Activated CD8-positive, alpha-beta memory T cell treated with anti-CD3 and anti-CD28 coated beads, Interleukin-2, amount 50 U/mL, for 48 hours (primary cell): ENCODE measurements around the gene TTC7B.

Experiments
- DNase-seq: peaks from one replicate; pipeline ENCODE4 v3.0.0-alpha.2; 2020

Gene TTC7B

DNA sequence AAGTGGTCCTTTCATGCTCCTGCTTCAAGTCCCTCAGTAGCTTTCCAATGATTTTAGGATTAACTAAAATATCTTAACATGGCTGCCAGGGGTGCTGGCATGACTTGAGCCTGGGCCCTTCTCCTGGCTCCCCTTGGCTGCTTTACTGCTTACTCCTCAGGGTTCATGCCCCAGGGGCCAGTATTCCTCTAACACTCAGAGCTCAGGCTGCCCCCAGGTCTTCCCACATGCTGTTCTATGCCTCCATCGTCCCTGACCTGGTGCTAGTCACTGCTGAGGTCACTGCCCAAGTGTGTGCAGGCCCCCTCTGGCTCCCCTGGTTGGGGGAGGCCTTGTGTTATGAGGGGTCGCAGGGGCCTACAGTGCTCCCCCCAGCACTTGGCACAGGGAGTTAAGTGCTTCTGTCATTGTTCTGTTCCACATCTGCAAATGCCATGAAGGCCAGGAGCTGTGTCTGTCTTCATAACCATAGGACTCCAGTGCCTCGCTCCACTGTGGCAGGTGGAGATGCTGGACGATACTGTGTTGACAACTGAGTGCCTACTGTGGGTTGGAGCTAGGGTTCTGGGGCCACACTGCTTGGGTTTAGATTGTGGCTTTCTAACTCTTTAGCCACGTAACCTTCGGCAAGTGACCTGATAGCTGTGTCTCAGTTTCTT lies 228.8 kb downstream of the TTC7B start:
- DNase-seq: no peak

DNA sequence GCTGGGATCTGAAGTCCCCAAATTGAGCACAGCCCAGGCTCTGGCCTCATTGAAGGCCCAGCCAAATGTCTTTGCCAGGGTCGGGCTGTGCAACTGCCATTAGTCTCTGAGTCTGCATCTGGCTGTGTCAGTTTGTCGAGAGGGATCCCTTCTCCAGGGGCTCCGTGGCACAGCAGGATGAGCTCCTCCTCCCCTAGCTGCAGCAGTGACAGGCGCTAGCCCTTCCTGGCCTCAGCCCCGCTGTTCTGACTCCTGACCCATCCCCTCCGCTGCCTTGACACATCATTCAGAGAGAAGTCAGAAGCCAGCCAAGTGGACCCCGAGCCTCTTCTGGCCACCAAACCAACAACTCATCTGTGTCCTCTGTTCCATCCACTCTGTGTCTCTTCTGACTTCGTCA lies 231.1 kb downstream of the TTC7B start:
- DNase-seq: no peak

DNA sequence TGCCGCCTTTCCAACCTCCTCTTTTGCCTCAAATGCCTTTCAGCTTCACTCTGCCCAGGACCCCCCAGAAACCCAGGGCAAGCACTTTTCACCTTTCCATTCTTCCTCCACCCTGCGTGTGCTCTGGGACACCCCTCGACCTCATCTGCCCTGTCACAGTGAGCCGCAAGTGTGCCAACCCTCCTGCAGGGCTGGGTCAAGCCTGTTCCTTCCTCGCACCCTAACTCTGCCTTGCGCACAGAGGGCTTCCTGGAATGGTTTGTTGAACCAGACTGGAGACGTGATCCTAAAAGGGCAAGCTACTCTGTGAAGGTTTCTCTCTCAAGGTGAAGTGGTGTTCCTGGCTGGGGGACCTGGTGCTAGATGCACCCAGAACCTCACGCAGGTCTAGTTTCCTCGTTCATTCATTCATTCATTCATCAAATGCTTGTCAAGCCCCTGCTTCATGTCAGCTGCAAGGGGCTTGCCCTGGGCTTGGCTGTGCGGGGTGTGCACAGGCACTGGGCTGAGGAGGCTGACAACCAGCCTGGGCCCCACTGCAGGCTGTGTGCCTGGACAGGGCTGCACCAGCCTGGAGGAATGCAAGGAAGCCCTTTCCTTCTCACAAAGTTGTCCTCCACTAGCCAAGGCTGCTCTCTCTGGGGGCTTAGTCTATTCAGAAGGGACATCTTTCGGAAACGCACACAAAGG lies 232.2 kb downstream of the TTC7B start:
- DNase-seq: no peak

DNA sequence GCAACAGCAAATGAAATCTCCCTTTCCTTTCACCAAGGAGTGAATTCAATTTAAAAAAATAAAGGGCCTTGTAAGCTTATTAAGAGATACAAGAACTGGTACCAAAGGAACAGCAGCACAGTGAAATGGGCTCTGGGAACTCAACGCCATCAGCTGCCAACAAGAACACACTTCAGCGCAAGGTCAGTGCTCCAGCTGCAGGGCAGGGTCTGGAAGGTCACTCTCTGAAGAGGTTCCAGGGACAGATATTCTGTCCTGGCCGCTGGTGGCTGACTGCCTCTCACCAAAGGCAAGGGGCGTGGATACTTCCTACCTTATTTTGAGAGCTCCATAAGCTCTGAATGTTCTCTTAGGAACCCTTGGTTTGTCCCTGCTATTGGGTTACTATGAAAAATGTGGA lies 232.8 kb downstream of the TTC7B start:
- no peak for DNase-seq

DNA sequence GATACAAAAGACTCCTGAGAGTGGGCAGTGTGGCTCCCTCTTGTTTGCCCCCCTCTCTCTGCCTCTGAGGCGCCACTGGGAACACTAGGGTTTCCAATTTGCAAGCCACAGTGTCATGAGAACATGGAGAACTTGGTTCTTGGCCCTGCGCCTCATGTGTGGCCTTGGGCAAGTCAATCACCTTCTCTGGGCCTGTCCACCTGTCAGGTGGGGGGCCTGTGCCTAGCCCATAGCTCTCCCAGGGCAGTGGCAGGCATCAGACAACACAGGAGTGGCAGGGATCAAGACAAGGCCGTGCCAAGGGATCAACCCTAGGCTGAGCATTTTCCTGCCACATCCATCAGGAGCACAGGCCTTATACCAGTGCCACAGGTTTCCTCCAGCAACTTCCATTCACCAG lies 234.1 kb downstream of the TTC7B start:
- no peak for DNase-seq

DNA sequence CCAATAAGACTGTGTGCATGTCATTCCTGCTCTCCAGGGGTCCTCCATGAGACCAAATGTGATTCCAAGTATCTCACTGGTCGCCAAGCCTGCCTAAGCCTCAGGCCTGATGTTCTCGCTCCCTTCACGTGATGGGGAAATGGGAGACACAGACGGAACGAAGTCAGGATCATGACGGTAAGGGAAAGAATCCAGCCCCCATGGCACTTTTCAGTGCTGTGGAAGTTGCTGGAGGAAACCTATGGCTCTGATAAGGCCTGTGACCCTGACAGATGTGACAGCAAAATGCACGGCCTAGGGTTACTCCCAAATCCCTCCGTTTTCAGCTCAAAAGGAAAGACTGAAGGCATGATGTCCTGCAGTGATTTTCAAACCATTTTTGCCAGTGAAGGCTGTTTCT lies 234.5 kb downstream of the TTC7B start:
- no peak for DNase-seq

DNA sequence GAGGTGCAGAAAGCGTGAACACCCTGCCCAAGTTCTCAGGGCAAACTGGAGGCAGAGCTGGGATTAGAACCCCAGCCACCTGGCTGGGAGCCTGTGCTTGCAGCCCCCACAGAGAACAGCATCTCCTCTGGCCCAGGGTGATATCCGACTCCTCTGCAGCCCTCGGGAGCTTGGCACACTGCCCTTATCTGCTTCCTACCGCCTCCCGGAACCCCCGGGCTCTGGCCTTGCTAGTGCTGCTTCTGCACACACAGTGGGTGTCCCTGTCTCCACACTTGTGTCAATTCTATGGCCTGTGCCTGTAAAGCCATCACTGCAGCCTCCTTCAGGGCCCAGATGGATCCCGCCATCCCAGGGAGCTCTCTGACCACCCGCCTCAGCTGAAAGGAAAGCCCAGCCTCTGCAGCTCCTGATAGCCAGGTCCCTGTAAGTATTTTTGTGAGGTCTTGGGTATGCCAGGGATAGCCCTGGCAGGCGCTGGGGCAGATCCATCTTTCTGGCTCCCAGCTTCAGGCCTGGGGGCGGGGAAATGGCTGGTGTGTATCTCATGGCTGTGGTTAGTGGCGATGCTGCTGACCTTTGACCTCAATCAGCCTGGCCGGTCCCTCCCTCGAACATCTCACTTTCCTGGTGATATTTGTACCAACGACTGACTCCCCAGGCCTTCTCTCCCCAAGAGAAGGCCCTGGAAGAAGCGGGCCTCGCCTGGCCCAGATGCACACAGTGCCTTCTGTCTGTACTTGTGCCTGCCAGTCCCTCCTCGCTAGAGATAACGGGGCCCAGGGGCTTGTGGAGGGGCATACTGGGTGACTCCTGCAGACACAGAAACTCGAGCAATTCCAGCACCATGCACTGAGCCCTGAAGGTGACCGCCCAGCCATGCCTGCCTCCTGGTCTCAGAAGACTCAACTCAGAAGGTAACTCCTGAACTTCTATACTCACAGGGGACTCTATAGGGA lies 235.6 kb downstream of the TTC7B start:
- DNase-seq: no peak

DNA sequence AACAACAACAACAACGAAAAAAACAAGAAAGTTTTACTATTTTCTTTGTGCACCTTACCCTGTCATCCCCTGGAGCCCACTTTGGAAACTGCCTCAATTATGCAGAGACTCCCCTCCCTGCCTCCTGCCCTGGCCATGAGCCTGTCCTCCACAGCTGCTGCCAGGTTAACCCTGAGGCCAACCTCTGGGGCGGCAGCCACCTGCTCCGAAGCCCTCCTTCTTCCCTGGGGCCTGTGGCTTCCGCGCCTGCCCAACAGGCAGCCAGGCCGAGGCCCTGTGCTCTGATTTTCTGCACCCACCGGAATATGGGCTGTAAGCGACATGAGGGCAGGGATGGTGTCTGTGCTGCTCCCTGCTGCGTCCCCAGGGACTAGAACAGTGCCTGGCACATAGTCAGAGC lies 236.4 kb downstream of the TTC7B start:
- no peak for DNase-seq

DNA sequence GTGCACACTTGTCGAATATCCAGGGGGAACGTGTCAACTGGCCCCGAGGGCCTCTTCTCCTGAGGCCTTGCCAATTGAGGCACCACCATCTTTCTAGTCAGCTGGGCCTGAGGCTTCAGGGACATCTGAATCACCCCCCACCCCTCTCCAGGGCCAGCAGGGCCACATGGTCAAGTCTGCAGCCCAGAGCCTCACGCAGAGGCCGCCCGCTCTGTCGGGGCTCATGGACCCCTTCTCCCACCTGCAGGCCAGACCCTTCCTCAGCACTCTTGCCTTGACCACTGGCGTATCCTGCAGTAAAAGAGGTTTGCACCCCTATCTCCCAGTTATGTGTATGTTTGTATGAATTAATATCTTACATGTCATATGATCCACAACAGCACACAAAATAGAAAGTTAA lies 237.1 kb downstream of the TTC7B start:
- DNase-seq: no peak

DNA sequence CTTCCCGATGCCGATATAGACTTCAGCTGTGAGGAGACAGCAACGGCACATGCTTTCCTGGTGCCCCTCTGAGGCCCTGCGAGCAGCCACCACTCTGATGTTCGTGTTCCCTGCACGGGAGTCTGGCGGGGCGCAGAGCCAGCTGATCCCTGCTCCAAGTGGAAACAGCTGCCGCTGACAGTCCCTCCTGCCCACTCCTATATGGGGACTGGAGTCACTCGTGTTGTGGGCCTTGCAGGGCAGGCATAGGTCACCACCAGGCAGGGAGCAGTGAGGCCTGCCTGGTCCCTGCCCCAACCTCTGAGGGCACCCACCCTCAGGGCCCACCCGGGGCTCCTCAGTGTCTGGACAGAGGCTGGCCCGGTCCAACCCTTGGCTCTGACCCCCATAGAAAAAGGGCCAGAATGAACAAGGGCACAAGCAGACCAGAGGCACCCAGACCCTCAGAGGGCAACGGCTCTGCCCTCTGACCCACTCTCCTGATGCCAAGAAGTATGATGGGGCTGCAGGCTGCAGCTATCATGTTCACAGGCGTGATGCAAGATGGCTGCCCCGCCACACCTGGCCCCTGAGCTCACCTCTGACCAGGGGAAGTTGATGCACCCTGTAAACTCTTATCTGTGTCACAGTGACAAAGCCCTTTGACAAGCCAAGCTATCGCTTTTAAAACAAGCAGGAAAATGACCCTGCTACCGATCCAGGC lies 237.8 kb downstream of the TTC7B start:
- DNase-seq: no peak

DNA sequence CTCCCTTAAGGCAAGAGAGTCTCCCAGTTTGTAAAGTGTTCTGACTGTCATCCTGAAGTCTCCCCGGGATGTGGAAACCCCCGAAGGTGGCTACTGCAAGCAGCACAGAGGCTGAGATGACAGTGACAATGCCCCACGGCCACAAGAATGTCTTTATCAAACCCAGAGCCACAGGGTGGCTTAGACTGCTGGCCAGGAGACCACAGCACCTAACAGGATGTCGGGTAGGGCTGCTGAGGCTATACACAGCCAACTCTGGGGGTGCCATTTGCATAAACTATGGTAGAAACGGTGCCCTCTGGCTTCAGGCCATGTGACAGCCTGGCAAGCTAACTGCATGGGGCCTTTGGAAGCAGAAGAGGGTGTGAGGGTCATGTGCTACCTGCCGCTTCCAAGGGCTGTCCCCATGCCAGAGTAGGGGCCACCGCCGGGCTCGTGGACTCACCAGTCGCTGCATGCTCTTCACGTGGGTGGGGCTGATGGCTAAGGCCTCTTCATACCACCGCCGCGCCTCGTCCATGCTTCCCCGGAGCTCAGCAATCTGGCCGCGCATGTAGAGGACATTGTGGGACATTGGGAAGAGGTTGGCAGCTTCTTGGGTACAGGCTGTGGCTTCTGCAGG lies 238.5 kb downstream of the TTC7B start:
- DNase-seq: no peak

DNA sequence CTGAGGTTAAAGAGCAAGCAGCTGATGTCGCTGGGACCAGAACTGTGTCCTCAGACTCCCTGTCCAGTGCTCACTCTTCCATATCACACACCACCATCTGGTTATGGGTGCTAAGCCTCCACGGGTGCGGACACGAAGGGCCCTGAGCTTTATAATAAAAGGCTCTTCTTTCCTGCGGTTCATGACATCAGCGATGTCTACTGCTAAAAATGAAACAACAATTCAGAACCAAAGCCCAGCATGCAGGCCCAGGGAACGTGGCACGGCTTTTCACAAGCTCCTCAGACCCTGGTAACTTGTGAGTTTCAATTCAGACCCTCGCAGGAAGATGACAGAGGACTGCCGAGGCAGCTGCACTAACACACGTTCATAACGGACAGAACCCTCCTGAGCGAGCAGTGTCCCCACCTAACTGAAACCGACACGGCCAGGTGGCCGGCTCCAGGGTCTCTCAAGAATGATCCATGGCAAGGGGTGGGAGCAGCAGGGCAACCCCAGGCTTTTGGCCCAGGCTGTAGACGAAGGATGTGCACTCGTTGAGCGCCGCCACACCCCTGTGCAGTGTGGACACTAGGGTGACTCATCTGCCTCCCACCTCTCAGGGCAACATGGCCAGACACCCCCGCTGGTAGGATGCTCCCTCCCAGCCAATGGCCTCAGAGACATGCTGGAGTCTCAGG lies 239.1 kb downstream of the TTC7B start:
- no peak for DNase-seq

DNA sequence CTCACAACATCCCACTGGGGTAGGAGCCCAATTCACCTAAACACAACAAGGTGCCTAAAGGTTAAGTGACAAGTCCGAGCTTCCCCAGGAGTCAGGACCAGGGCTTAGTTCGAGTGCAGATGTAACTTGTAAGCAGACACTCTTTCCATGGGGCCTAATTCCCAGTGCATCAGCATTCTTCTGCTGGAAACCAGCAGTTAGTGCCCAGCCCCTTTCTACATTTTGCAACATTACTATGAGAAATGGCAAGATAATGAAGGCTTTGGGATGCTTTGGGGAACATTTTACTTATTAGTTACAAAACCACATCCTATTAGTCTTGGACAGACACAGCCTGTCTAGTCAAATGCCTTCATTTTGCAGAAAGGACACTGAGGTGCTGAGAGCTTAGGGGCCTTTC lies 239.6 kb downstream of the TTC7B start:
- no peak for DNase-seq

DNA sequence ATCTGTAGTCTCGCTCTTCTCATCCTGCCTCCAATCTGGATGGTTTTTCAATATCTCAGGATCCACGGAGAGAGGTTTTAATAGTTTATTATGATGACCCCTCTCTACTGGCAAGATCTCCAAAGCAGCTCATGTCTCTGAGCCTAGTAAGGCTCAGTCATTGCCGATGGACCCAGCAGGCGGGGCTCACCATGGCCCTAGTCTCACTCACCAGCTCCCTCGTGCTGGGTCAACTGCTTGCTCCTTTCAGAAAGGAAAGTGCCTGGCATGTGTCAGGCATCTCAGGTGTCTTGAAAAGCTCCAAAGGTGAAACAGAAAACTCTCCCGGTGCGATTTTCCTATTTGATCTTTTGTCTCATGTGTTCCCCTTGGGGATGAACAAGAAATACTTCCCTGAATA lies 240.4 kb downstream of the TTC7B start:
- DNase-seq: no peak

DNA sequence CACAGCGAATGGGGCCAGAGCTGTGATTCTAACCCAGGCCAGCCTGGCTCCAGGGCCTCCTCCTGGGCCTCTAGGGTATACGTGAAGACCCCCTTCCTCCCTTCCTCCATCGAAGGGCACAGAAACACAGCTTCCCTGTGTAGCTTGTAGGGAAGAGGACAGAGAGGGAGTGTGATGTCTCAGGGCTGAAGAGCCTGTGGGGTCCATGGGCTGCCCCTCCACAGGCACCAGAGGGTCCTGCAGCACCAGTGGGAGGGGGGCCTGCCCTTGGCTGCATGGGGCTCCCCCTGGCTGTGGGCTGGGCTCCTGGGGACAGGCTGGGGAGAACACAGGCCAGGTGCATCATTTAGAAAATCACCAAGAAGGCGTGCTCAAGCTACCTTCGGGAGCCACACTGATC lies 240.9 kb downstream of the TTC7B start:
- no peak for DNase-seq

DNA sequence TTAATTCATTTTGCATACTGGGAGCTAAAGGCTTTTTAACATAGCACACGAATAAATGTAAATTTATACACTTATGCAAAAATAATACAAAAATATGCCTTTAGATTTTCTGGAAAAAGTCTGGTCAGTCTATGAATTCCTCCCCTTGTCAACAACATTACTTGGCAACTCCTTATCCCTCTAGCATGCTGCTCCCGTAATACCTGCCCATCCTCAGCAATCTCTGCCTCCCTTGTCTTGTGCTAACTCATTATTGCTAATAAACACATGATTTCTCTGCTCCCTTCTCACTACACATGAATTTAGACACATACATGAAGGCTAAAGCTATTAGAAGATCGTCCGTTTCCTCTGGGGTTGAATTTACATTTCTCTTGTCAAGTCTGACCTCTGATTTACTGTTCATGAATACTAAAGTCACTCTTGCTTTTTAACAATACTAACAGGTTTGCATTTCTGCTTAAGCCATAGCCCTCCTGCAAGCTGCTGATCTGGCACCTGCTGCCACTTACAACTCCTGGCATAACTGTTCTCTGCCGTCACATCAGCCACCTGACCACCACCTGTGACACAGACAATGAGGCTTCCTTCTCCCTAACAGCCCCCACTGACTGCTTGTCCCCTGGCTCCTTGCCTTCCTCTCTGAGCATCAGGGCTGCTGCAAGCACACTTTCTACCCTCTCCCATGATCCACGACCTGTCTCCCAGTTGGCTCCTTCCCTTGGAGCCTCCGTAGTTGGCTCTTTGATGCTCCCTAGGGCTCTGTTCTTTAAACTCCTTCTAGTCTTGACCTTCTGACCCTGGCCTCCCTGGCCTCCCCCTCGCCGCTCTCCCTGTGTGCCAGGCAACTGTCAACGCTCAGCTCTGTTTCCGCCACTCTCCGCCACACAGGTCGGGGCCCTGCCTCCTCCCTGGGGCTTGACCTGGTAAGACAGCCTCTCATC lies 241.8 kb downstream of the TTC7B start:
- no peak for DNase-seq

DNA sequence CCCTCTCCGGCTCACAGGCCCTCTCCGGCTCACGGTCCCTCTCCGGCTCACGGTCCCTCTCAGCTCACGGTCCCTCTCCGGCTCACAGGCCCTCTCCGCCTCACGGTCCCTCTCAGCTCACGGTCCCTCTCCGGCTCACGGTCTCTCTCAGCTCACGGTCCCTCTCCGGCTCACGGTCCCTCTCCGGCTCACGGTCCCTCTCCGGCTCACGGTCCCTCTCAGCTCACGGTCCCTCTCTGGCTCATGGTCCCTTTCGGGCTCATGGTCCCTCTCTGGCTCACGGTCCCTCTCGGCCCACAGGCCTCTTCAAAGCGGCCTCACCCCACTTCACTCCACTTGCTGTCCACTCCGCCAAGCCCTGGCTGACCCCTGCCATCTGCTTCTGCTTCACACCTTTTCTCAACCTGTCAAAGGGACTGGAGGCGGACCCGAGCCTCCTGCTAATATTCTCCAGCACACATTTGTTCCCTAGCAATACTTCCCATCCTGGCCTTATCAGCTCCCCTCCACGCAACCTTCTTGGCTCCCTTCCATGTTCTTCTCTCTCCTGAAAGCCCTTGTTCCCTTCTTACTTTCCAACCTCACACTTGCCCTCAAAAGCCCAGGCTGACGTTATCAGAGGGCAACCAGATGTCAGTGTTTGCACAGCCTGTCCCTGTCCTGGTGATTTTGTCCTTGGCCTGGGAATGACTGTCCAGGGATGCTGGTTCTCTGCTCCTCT lies 242.7 kb downstream of the TTC7B start:
- DNase-seq: no peak

DNA sequence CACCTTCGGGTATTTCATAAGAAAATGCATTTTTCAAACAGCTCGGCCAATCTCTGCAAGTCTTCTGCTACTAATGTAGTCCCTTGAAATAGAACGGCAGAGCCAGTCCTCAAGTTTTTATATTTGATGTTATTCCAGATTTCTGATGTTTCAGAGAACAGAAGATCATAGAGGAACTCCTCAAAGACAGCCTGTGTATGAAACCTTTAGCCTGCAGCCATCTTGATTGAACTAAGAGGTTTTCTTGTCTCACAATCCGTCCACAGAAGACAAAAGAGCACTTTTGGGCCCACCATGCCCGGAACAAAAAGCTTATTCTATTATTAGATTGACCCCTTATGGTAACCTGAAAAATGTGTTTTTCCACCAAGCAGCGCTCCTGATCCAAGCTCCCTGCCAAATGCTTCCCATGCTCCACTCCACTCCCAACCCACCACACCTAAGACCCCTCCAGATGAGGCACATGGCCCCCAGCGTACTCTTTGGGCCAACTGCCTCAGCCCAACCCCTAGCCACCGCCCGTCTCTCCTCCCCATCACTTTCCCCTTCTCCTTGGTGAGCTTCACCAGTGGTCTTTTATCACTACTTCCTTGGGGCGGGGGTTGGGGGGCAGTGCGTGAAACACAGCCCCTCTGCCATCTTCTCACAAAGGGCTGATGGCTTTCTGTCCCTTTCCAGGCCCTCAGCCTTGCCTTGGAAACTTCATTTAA lies 243.6 kb downstream of the TTC7B start:
- no peak for DNase-seq

DNA sequence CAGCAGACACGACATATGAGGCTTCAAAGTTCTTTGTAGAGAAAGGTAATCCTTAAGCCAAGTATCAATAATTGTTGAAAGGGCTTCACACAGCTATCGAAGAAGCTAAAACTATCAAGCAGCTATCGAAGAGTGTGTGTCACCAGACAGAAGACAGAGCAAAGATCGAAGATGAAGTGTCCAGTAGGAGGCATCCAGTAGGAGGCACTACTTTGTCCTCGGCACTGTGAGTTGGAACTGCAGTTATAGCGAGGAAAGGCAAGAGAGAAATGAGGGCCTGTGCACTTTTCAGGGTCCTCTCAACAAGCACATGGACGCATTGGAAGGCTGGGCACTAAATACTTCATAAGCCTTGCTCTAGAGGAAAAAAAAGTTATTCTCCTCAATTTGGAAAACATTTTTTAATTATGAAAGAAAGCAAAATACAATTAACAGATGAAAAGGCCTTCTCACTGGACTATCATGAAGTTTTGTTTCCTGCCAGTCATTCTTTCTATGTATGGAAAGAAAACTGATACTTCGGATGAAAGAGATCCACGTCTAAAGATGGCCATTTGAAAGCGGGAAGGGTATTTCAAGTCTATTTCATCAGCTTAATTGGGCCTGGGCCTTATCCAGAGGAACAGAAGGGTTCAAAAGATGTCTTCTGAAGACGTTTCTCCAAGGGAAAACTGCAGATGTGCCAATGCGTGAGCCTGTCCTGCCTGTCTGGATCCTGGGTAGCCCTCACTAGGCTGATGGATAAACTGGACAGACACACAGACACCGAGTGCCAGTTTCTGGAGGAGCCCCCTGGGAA lies 244.9 kb downstream of the TTC7B start:
- no peak for DNase-seq
